MCF 10A (cell line): ENCODE measurements around the gene SACM1L. TPM values are rescaled to one million over a fixed set of nuclear protein-coding genes. Genes with fewer than 3 reads are reported as not detected.

Experiments
- BruUV-seq: library from RNA; stranded (reverse); fragments of 400-500 nt; replicated peaks from 2 replicates; lab custom pipeline; 2021; lab: Mats Ljungman, UMichigan
- CTCF ChIA-PET: fragments of 300-600 bp; sonication (Branson Sonifier 250); formaldehyde crosslinking; extraction: SDS; loops from one replicate; lab custom pipeline; 2021; ENCODE audit warnings: antibody characterized with exemption, inconsistent platforms; lab: Yijun Ruan, JAX
- POLR2A ChIA-PET: fragments of 300-600, 350-650 bp; sonication (Branson Sonifier 250); formaldehyde crosslinking; extraction: SDS; loops from one replicate; lab custom pipeline; 2020; ENCODE audit warnings: antibody characterized with exemption, inconsistent platforms; lab: Yijun Ruan, JAX
- DNase-seq: peaks from one replicate; pipeline ENCODE4 v3.0.0-alpha.2; 2018; ENCODE audit not compliant: unreplicated experiment
- H3K27ac Mint-ChIP-seq: one replicate; pipeline ENCODE4 v1.8.0; 2022; ENCODE audit warnings: mild to moderate bottlenecking, low read depth, mixed read lengths; ENCODE audit not compliant: unreplicated experiment
- H3K27me3 Mint-ChIP-seq: one replicate; pipeline ENCODE4 v1.8.0; 2022; ENCODE audit warnings: mixed read lengths; ENCODE audit not compliant: insufficient read depth, unreplicated experiment
- H3K36me3 Mint-ChIP-seq: one replicate; pipeline ENCODE4 v1.8.0; 2022; ENCODE audit warnings: mild to moderate bottlenecking, moderate library complexity, mixed read lengths; ENCODE audit not compliant: insufficient read depth, unreplicated experiment
- H3K4me1 Mint-ChIP-seq: one replicate; pipeline ENCODE4 v1.8.0; 2022; ENCODE audit warnings: mixed read lengths; ENCODE audit not compliant: insufficient read depth, unreplicated experiment
- H3K4me3 Mint-ChIP-seq: one replicate; pipeline ENCODE4 v1.8.0; 2022; ENCODE audit warnings: mild to moderate bottlenecking, moderate library complexity, mixed read lengths; ENCODE audit not compliant: unreplicated experiment
- H3K9me3 Mint-ChIP-seq: one replicate; pipeline ENCODE4 v1.8.0; 2022; ENCODE audit warnings: mixed read lengths; ENCODE audit not compliant: unreplicated experiment
- intact Hi-C: fragments of 100-400 bp; cut with micrococcal nuclease; formaldehyde crosslinking; loops from 2 replicates; pipeline ENCODE4 v1.14.1; 2022
- total RNA-seq: library from RNA; stranded (reverse); gene quantifications from 2 replicates; pipeline ENCODE4 v1.2.3, GENCODE V29; 2022
- TF ChIP-seq, protein P1 (sequence below): fragments of 200-600 bp; IDR thresholded peaks from one replicate; pipeline ENCODE4 v1.8.0; 2022; ENCODE audit warnings: antibody characterized with exemption, mild to moderate bottlenecking; ENCODE audit not compliant: unreplicated experiment

Gene SACM1L
- total RNA-seq, 1 experiment from 2014 or later: 39.3 TPM

DNA sequence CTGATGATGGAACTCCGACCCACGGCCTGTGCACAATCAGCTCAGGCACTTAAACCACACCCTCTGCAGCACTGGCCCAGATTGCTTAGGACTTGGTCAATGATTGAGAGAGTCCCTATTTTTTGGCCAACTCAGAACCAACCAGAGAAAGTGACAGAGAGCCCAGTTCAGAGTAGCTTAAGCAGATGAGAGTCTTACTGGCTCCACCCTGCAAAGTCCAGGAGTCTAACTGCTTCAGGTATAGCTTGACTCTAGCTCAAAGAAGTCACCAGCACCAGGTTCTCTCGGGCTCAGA, 87.1 kb downstream of the SACM1L start:
- TF ChIP-seq, protein P1, sequence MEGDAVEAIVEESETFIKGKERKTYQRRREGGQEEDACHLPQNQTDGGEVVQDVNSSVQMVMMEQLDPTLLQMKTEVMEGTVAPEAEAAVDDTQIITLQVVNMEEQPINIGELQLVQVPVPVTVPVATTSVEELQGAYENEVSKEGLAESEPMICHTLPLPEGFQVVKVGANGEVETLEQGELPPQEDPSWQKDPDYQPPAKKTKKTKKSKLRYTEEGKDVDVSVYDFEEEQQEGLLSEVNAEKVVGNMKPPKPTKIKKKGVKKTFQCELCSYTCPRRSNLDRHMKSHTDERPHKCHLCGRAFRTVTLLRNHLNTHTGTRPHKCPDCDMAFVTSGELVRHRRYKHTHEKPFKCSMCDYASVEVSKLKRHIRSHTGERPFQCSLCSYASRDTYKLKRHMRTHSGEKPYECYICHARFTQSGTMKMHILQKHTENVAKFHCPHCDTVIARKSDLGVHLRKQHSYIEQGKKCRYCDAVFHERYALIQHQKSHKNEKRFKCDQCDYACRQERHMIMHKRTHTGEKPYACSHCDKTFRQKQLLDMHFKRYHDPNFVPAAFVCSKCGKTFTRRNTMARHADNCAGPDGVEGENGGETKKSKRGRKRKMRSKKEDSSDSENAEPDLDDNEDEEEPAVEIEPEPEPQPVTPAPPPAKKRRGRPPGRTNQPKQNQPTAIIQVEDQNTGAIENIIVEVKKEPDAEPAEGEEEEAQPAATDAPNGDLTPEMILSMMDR: no peak
- Mint-ChIP-seq H3K9me3 (no peaks in the 10 kb centered on the region), H3K27ac (no peak overlapping the region), H3K27me3 (peaks cover 51% of the 10 kb centered on the region), H3K36me3 (no peaks in the 10 kb centered on the region), H3K4me1 (no peaks in the 10 kb centered on the region), H3K4me3 (no peak overlapping the region)
- intact Hi-C loops: no loop called here
- POLR2A ChIA-PET: interaction anchor here (0.7 kb wide), 1 partner anchor 35 kb away, joined by 3 read pairs; no protein-coding TSS in a partner anchor
- no peak for DNase-seq
- BruUV-seq: no TSS peak
- CTCF ChIA-PET: interaction anchor here (3.3 kb wide), 1 partner anchor 14 kb away, joined by 20 read pairs; no protein-coding TSS in a partner anchor

DNA sequence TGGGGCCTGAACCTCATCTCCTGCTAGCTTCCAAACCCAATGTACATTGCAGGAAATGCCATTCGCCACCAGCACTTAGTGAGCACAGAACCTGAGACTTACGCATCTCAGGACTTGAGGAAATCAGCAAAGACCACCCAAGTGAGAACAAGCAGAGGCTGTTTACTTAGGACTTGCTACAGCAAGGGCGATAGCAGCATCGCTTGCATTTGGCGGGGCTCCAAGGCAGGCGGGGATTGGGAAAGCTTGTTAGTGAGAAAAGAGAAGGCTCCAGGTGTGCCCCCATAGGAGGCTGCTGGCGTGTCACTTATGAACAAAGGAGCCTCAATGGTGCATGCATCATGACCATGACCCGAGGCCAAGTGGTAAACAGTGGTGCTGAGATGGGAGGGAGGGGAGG, 87.4 kb downstream of the SACM1L start:
- ChIA-PET CTCF (interaction anchor here (3.3 kb wide), 1 partner anchor 14 kb away, joined by 20 read pairs; no protein-coding TSS in a partner anchor), POLR2A (interaction anchor here (0.7 kb wide), 1 partner anchor 34 kb away, joined by 3 read pairs; no protein-coding TSS in a partner anchor)
- Mint-ChIP-seq H3K4me1 (no peaks in the 10 kb centered on the region), H3K9me3 (no peaks in the 10 kb centered on the region), H3K27ac (no peak overlapping the region), H3K27me3 (peaks cover 48% of the 10 kb centered on the region), H3K4me3 (no peak overlapping the region), H3K36me3 (no peaks in the 10 kb centered on the region)
- intact Hi-C loops: no loop called here
- TF ChIP-seq, protein P1: no peak
- DNase-seq: no peak
- no TSS peak for BruUV-seq

DNA sequence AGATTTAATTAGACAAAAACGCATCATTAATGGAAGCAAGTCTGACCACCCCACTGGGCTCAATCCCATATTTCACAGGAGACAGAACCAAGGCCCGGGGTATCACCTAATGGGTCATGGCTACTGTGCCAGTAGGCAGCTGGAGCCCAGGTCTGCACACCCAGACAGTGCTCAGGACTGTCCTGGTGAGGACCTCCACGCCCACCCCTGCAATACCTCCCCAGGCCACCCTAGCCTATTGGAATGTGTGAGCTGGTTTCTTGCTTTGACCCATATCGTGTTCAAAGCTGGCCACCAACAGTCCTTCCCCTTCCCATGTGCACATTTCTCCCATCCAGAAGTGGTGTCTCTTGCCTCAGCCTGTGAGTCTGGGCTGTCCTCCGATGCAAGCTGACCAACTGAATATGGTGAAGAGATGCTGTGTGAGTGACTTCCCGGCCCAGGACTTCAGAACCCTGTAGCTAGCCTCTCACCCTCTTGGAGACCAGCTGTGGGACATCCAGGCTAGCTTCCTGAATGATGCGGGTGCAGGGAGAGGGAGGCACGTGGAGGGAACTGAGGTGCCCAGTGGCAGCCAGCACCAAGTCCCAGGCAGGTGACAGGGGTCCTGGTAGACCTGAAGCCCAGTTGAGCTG, 88.0 kb downstream of the SACM1L start:
- Mint-ChIP-seq H3K4me1 (no peaks in the 10 kb centered on the region), H3K9me3 (no peaks in the 10 kb centered on the region), H3K4me3 (no peak overlapping the region), H3K36me3 (no peaks in the 10 kb centered on the region), H3K27ac (no peak overlapping the region), H3K27me3 (peaks cover 42% of the 10 kb centered on the region)
- intact Hi-C loops: no loop called here
- ChIA-PET POLR2A (no interaction called here), CTCF (interaction anchor here (1.2 kb wide), 1 partner anchor 15 kb away, joined by 4 read pairs; no protein-coding TSS in a partner anchor)
- DNase-seq: no peak
- no TSS peak for BruUV-seq
- TF ChIP-seq, protein P1: no peak

DNA sequence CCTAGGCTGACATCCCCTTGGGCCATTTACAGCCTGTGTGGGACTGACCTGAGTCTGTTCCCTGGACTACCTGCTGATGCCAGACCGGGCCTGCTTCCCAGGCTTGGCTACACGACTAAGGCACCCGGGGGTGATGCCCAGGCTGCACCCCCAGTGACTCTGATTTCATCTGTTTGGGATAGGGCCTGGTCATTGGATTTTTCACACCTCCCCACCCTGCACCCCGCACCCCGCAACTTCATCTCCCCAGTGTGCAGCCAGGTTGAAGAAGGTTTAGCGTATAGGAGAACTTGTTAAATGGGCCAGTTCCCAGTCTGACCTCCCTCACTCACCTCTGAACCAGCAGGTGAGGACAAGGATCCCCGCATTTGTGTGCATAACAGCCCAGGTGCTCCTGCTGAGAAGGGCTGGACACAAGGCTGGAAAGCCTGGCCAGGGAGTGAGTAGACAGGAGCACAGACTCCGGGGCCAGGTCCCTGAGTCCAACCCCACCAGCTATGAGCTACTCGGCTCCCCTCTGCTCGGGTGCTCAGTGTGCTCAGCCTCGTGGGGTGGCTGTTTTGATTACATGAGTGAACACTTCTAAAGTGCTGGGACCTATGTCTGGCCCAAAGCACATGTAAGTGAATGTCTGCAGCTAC, 88.7 kb downstream of the SACM1L start:
- Mint-ChIP-seq H3K9me3 (no peaks in the 10 kb centered on the region), H3K27me3 (peaks cover 35% of the 10 kb centered on the region), H3K4me1 (no peaks in the 10 kb centered on the region), H3K27ac (no peak overlapping the region), H3K4me3 (no peak overlapping the region), H3K36me3 (no peaks in the 10 kb centered on the region)
- ChIA-PET CTCF (interaction anchor here (1.2 kb wide), 1 partner anchor 16 kb away, joined by 4 read pairs; no protein-coding TSS in a partner anchor), POLR2A (no interaction called here)
- TF ChIP-seq, protein P1: no peak
- DNase-seq: no peak
- BruUV-seq: no TSS peak
- intact Hi-C loops: no loop called here
